CD4-positive, alpha-beta T cell treated with Interleukin-12 subunit alpha and Interleukin-12 subunit beta, for 1 hour (primary cell): ENCODE data around the gene SPRYD7.
"Not testable (repeated sequence)": the region's sequence is repeated elsewhere in the genome, so short reads cannot be mapped to it uniquely, and the experiment has no call there.

Experiments used
- DNase-seq: peaks from one replicate; pipeline ENCODE4 v3.0.0-alpha.2; 2020

The SPRYD7 gene

DNA sequence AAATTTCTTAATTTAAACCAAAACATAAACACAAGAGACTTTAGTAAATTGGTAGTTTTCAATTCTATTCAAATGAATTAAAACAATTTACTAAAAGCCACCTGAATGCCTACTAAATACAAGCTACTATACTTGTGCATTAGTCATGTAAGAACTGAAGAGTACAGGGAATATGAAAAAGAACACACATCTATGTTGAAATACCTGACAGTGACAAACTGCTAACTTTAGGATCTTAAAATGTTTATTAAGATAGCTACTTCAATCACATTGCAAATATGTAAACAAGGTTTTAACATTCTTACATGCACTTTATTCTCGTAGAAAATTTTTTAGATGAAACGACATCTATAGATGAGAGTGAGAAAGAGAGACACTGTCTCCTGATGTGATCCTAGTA lies 4.1 kb downstream of the SPRYD7 start:
- no peak for DNase-seq

DNA sequence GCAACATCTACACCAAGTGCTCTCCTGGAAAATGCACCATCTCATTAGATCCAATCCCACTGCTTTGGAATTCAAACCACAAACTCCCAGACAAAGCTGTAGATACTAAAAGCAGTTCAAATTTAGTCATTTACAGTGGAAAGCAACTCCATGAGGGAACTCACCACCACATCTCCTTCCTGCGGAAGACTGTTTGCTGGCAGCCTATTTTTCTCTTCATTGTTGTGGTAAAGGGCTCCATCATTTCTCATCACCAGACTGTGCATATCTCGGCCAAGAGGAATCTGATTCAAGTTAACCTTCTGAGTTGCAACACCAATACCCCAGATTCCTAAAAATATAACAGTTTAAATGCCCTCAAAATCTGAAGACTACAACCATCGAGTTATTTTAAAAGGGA lies 8.4 kb downstream of the SPRYD7 start:
- no peak for DNase-seq

GRCh38 chr13:49925881-49926418 lies 10.2 kb downstream of the SPRYD7 start:
- DNase-seq, result no peak

- no peak for DNase-seq
Measured at GRCh38 chr13:49922301-49922700, 13.8 kb downstream of the SPRYD7 start.

- not testable (repeated sequence) for DNase-seq
Measured at GRCh38 chr13:49920969-49921368, 15.2 kb downstream of the SPRYD7 start.

GRCh38 chr13:49918106-49918505 lies 18.0 kb downstream of the SPRYD7 start:
- DNase-seq, result not testable (repeated sequence)

DNA sequence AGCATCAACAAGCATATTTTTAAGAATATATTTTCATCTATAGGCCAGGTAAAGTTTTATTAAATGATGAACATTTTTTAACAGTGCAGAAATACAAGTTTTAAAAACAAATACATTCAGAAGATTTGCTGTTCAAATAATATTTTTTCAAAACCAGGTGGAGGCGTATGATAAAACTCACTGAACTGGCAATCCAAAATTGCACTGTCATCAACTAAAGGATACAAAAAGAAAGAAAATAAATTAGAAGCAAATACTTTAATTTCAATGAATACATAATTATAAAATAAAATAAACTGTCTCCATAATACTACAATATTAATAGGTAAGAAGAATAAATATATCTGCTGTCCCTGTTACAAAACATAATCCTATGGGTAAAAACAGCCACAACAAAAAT lies 21.2 kb downstream of the SPRYD7 start:
- DNase-seq, result no peak

GRCh38 chr13:49908637-49909036 lies 27.5 kb downstream of the SPRYD7 start:
- no peak for DNase-seq

- DNase-seq, result no peak
Measured at GRCh38 chr13:49904729-49905456, 31.2 kb downstream of the SPRYD7 start.

- DNase-seq, result no peak
Measured at GRCh38 chr13:49898792-49899191, 37.3 kb downstream of the SPRYD7 start.

- DNase-seq, result no peak
Measured at GRCh38 chr13:49897713-49898112, 38.4 kb downstream of the SPRYD7 start.

GRCh38 chr13:49895826-49896225 lies 40.3 kb downstream of the SPRYD7 start:
- no peak for DNase-seq

GRCh38 chr13:49893591-49893990 lies 42.5 kb downstream of the SPRYD7 start:
- no peak for DNase-seq

DNA sequence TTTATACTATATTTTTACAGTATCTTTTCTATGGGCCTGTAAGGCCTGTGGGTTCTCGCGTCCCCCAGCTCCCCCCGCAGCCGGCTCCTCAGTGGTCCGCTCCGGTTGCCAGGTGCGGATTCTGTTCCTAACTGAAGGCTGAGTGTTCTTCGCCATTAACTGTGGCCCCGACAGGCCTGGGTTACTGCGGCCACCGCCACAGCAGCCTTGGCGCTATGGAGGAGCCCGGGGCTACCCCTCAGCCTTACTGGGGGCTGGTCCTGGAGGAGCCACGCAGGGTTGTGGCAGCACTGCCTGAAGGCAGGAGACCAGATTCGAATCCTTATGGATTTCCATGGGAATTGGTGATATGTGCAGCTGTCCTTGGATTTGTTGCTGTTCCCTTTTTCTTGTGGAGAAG lies 45.8 kb downstream of the SPRYD7 start:
- no peak for DNase-seq

DNA sequence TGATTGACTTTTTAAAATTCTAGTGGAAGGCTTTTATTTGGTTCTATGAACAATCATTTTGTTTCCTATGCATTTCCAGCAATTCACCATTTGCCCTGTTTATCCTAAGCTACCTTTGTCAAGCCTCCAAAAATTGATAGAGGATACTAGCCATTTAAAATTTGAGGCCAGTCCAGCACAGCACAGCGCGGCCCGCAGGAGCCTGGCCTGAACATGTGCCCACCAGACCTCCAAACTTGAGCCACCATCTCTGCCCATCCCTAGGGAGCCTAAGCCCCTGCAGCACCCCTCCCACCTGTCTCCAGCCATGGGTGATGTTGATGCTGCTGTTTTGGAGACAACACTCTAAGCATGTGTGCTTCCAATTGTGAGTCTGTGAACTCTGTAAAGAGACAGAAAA lies 57.5 kb downstream of the SPRYD7 start:
- DNase-seq, result no peak

GRCh38 chr13:49877629-49878218 lies 58.4 kb downstream of the SPRYD7 start:
- no peak for DNase-seq

GRCh38 chr13:49874430-49874829 lies 61.7 kb downstream of the SPRYD7 start:
- DNase-seq, result no peak

- no peak for DNase-seq
Measured at GRCh38 chr13:49869519-49869918, 66.6 kb downstream of the SPRYD7 start.

DNA sequence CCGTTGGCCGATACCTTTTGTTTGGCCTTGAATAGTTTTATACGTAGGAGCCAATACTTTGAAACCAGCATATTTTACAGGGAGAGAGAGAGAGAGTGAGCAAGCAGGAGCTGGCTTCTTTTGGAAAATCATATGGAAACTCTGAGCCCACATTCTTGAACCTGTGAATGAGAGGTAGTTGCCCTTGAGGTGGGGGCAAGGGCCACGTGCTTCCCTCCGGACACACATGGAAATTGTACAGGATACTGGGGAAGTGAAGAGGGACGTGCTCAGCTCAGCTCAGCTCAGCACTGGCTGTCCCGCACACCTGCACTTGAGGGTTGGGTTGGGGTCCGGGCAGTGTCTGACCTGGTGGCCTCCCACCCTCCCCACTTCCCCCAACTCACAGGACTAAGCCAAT lies 68.3 kb downstream of the SPRYD7 start:
- no peak for DNase-seq

DNA sequence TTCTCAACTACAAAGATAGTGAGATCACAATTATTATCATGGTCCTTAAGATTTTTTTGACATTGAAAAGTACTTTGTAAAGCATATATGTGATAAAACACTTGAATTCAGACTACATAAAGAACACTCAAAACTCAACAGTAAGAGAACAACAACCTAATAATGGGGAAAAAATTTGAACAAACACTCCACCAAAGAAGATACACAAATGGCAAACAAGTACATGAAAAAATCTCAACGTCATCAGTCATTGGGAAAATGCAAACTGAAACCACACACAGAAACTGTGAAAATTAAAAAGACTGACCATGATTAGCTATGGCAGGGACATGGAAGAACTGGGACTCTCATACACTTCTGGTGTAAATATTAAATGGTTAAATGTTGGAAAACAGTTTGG lies 70.9 kb downstream of the SPRYD7 start:
- no peak for DNase-seq

DNA sequence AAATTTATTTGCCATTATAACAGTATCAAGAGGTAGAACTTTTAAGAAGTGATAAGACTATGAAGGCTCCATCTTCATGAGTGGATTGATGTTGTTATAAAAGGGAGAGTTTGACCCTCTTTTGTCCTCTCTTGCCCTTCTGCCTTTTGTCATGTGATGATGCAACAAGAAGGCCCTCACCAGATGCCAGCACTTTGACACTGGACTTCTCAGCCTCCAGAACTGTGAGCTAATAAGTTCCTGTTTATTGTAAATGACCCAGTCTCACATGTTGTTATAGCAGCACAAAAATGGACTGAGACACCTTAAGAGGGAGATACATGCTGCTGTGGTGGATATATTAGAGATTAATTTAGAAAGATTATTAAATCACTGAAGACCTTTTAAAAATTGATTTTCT lies 71.6 kb downstream of the SPRYD7 start:
- DNase-seq, result no peak
